Amygdala (tissue), 56 donors: ENCODE results near the gene SCPEP1.
A peak's percentile ranks its signal among the peaks of the same experiment; 100 is the strongest.

ENCODE experiments used
- DNase-seq, 56 donors: peaks; one replicate each; lab custom pipeline; 2025; lab: John Stamatoyannopoulos, UW

SCPEP1 gene

GRCh38 chr17:57034807-57035754, 57.1 kb downstream of the SCPEP1 start:
- DNase-seq: no peak

- DNase-seq: no peak
Observed at GRCh38 chr17:57035971-57036481, 58.1 kb downstream of the SCPEP1 start.

DNA sequence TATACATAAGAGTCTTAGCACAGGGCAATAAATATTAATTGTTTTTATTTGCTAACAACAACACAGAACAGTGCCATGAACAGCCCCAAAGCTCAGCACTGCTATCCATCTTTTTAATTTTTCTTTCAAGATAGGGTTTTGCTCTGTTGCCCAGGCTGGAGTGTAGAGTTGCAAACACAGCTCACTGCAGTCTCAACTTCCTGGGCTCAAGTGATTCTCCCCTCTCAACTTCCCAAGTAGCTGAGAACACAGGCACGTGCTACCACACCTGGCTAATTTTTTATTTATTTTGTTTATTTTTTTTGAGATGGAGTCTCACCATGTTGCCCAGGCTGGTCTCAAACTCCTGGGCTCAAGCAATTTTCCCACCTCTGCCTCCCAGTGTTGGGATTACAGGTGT, 59.5 kb downstream of the SCPEP1 start:
- DNase-seq: no peak

- DNase-seq: no peak
Observed at GRCh38 chr17:57038486-57038885, 60.6 kb downstream of the SCPEP1 start.

DNA sequence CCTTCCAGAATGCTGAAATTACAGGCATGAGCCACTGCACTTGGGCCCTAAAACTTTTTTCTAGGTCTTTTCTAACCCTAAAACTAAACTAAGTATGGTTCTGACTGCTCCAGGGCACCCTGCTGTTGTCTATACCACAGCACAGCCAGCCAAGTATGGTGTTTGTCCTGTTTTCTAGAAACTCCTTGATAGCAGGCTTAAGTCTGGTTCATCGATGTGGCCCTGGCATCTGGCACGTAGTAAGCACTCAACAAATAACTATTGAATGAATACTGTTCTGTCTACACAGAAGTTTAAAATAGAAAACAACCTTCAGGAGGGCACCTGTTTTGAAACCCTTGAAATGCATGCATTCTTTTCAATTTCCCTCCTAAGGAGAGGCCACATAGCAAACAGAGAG, 62.6 kb downstream of the SCPEP1 start:
- no peak for DNase-seq

- no peak for DNase-seq
Observed at GRCh38 chr17:57043276-57043675, 65.3 kb downstream of the SCPEP1 start.

GRCh38 chr17:57044976-57045867, 67.3 kb downstream of the SCPEP1 start:
- no peak for DNase-seq

DNA sequence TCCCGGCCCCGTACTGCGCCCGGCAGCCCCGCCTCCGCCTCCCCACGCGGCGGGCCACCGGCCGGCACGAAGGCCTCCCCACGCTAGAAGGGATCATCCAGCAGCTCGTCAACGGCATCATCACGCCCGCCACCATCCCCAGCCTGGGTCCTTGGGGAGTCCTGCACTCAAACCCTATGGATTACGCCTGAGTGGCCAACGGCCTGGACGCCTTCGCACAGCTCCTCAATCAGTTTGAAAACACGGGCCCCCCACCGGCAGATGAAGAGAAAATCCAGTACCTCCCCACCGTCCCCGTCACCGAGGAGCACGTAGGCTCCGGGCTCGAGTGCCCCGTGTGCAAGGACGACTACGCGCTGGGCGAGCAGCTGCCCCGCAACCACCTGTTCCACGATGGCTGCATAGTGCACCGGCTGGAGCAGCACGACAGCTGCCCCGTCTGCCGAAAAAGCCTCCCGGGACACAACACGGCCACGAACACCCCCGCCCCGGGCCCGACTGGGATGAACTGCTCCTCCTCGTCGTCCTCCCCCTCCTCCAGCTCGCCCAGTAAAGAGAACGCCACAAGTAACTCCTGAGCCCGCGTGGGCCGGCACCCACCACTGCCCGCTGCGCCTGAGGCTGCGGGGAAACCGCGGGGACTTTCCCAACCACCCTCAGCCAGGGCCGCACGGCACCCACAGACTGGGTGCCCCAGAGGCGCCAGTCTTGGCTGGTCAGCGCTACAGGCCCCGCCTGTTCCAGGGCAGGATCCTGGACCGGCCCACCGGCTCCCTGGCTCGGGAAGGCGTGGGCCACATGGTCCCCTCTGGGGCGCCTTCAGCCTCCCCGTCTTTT, 68.2 kb downstream of the SCPEP1 start:
- DNase-seq: peak in 4 of 56 donors; percentile 9 to 25 (median 17)

DNA sequence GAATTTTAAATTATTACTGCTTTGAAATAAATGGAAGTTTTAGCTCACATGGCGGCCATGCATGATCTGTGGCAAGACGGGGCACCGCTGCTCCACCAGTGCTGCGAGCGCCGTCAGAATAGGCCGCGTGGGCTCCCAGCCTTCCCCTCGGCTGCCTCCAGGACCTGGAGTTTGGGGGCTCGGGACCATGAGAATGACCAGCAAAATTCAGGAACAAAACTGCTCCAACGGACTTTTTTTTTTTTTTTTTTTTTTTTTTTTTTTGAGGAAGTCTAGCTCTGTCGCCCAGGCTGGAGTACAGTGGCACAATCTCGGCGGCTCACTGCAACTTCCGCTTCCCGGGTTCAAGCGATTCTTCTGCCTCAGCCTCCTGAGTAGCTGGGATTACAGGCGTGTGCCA, 68.8 kb downstream of the SCPEP1 start:
- no peak for DNase-seq

GRCh38 chr17:57048096-57048495, 70.2 kb downstream of the SCPEP1 start:
- no peak for DNase-seq

DNA sequence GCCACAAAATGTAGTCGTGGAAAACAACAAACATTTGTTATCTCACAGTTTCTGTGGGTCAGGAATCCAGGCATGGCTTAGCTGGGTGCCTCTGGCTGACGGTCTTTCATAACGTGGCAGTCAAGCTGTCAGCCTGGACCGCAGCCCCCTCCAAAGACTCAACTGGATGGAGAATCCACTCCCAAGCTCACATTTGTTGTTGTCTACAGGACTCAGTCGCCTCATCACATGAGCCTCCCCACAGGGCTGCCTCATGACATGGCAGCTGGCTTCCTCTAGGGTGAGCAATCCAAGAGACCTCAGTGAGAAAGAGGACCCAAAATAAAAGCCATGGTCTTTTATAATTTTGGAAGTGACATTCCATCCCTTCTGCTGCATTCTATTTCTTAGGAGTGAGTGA, 72.4 kb downstream of the SCPEP1 start:
- DNase-seq: peak in 1 of 56 donors; percentile 4

DNA sequence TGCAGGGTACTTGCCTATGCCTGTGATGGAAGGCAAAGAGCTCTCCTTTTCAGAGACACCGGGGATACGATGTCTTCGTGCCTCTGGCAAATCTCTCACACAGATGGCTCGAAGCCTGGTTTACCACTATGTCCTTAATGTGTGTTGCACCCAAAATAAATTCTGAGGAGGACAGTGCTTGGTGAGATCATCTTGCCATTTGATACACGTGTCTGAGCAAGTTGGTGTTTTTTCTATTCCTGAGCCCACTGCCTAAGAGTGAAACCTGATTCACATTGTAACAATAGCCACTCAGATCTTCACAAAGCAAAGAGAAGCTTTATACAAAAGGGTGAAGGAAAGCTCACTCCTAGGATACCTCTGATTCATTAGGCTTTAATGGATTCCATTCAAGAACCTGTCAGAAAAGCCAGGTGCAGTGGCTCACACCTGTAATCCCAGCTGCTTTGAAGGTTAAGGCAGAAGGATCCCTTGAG, 74.0 kb downstream of the SCPEP1 start:
- peak in 4 of 56 donors; percentile 7 to 44 (median 18) for DNase-seq
